ENCODE results near the gene ADAMTS15. TPM values are rescaled to one million over a fixed set of nuclear protein-coding genes. Genes with fewer than 3 reads are reported as not detected.

Gene ADAMTS15
- total and polyA plus RNA-seq, 2 donors (not counting 1 experiment from before 2014, with no cell fraction given), result 18.2 to 24.9 TPM

- DNase-seq (ENCODE audit: low read depth in 2 of 2), result no peak
- H3K36me3 ChIP-seq (ENCODE audit: control insufficient read depth, insufficient read depth, low read length), result peaks cover 48% of the 10 kb centered on the region
Measured at GRCh38 chr11:130472434-130472961, 24.1 kb downstream of the ADAMTS15 start.

GRCh38 chr11:130473056-130473794 is 24.8 kb downstream of the ADAMTS15 start:
- H3K9me3 ChIP-seq (ENCODE audit: control insufficient read depth, insufficient read depth, low read depth, low read length), result no peaks in the 10 kb centered on the region

More at GRCh38 chr11:130472434-130472961, 24.1 kb downstream of the ADAMTS15 start:
- Histone ChIP-seq H3K27ac (ENCODE audit: insufficient read depth, low read length) (no peak overlapping the region), H2AFZ (ENCODE audit: low read length) (no peak overlapping the region), H4K20me1 (ENCODE audit: control insufficient read depth, extremely low read depth, insufficient read depth, low read length) (no peaks in the 10 kb centered on the region), H3K27me3 (ENCODE audit: control insufficient read depth, insufficient read depth, low read length) (no peaks in the 10 kb centered on the region), H3K9ac (ENCODE audit: insufficient read depth, low read length) (no peak overlapping the region), H3K4me1 (ENCODE audit: control insufficient read depth, extremely low read depth, insufficient read depth, low read length) (peaks cover 11% of the 10 kb centered on the region), H3K79me2 (ENCODE audit: control insufficient read depth, insufficient read depth, low read length) (no peaks in the 10 kb centered on the region), H3K4me2 (ENCODE audit: extremely low read depth, insufficient read depth, low read length) (no peak overlapping the region), H3K9me3 (ENCODE audit: control insufficient read depth, insufficient read depth, low read depth, low read length) (no peaks in the 10 kb centered on the region), H3K4me3 (replicated peaks in 1 of 4; ENCODE audit: control extremely low read depth in 1 of 4, insufficient read depth in 1 of 4, low read depth in 3 of 4, low read length in 4 of 4) (no peak overlapping the region)
- TF ChIP-seq EZH2 (IDR thresholded peaks at IDR 0.05; ENCODE audit: low read length, missing control alignments) (no peak), CTCF (conservative IDR thresholded peaks at IDR 0.05 in 1 of 2, IDR thresholded peaks at IDR 0.05 in 1 of 2; ENCODE audit: low read depth in 1 of 2, low read length in 2 of 2) (no peak)

More at GRCh38 chr11:130473056-130473794, 24.8 kb downstream of the ADAMTS15 start:
- H3K27ac ChIP-seq (ENCODE audit: insufficient read depth, low read length), result no peak overlapping the region
- H3K4me2 ChIP-seq (ENCODE audit: extremely low read depth, insufficient read depth, low read length), result no peak overlapping the region
- no peak overlapping the region for H2AFZ ChIP-seq (ENCODE audit: low read length)
- H3K4me1 ChIP-seq (ENCODE audit: control insufficient read depth, extremely low read depth, insufficient read depth, low read length), result peaks cover 15% of the 10 kb centered on the region
- H3K79me2 ChIP-seq (ENCODE audit: control insufficient read depth, insufficient read depth, low read length), result no peaks in the 10 kb centered on the region
- no peak for DNase-seq (ENCODE audit: low read depth in 2 of 2)
- TF ChIP-seq EZH2 (IDR thresholded peaks at IDR 0.05; ENCODE audit: low read length, missing control alignments), result no peak
- no peak for TF ChIP-seq CTCF (conservative IDR thresholded peaks at IDR 0.05 in 1 of 2, IDR thresholded peaks at IDR 0.05 in 1 of 2; ENCODE audit: low read depth in 1 of 2, low read length in 2 of 2)
- H3K27me3 ChIP-seq (ENCODE audit: control insufficient read depth, insufficient read depth, low read length), result no peaks in the 10 kb centered on the region
- H3K4me3 ChIP-seq (replicated peaks in 1 of 4; ENCODE audit: control extremely low read depth in 1 of 4, insufficient read depth in 1 of 4, low read depth in 3 of 4, low read length in 4 of 4), result no peak overlapping the region
- no peak overlapping the region for H3K9ac ChIP-seq (ENCODE audit: insufficient read depth, low read length)
- H4K20me1 ChIP-seq (ENCODE audit: control insufficient read depth, extremely low read depth, insufficient read depth, low read length), result no peaks in the 10 kb centered on the region
- peaks cover 45% of the 10 kb centered on the region for H3K36me3 ChIP-seq (ENCODE audit: control insufficient read depth, insufficient read depth, low read length)
